Endothelial cell of umbilical vein (primary cell): ENCODE measurements around the gene BCOR.

Experiments
- POLR2A ChIP-seq: IDR thresholded peaks from 2 replicates; pipeline ENCODE4 v1.6.1; 2012; ENCODE audit warnings: low read depth, mild to moderate bottlenecking, control low read depth, low read length
- POLR2AphosphoS5 ChIP-seq: IDR thresholded peaks from 2 replicates; pipeline ENCODE4 v1.6.1; 2012; ENCODE audit warnings: low read depth, mild to moderate bottlenecking, control low read depth, low read length, moderate library complexity; ENCODE audit not compliant: insufficient read depth
- TF ChIP-seq, protein P1 (sequence below), 2 donors: IDR thresholded peaks; 1 replicate in 1 of 2; 2 replicates in 1 of 2; pipeline ENCODE4 v1.5.1; 2011; ENCODE audit warnings: low read length in 2 of 2, mild to moderate bottlenecking in 2 of 2, moderate library complexity in 2 of 2, control low read depth in 1 of 2, inconsistent platforms in 1 of 2, low read depth in 1 of 2; ENCODE audit not compliant: insufficient read depth in 1 of 2; ENCODE audit errors: extremely low read depth in 1 of 2
- TF ChIP-seq, protein P2 (sequence below): IDR thresholded peaks from 2 replicates; pipeline ENCODE4 v1.6.1; 2011; ENCODE audit not compliant: insufficient read depth, insufficient read length

DNA sequence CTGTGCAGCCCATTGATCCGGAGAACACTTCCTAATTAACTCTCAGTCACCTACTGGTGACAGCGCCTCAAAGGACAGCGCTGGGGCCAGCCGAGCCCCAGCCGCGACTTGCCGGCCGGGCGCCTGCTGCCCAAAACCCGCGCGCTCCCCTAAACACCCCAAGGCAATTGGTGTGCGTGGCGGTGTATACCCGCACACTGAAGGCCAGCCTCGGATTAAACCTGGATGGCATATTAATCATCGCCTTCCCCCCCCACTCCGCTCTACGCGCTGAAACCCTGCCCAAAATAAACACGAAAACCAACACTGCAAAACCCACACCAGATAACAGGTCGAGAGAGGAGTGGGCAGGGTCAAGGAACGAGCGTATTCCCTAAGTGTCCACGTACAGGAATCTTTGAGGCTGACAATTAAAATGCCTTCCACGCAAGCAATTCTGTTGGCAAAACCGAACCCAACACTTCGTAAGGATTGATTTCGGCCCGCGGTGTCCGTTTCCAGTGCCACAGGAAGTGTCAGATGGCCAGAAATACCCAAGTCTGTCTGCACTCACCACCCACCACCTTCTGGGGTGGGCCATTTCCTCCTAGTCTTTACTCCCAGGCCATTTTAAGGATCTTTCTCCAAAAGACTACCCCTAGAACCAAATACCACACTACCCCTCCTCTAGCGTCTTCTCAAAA lies 2.7 kb downstream of the BCOR start:
- TF ChIP-seq, protein P1, sequence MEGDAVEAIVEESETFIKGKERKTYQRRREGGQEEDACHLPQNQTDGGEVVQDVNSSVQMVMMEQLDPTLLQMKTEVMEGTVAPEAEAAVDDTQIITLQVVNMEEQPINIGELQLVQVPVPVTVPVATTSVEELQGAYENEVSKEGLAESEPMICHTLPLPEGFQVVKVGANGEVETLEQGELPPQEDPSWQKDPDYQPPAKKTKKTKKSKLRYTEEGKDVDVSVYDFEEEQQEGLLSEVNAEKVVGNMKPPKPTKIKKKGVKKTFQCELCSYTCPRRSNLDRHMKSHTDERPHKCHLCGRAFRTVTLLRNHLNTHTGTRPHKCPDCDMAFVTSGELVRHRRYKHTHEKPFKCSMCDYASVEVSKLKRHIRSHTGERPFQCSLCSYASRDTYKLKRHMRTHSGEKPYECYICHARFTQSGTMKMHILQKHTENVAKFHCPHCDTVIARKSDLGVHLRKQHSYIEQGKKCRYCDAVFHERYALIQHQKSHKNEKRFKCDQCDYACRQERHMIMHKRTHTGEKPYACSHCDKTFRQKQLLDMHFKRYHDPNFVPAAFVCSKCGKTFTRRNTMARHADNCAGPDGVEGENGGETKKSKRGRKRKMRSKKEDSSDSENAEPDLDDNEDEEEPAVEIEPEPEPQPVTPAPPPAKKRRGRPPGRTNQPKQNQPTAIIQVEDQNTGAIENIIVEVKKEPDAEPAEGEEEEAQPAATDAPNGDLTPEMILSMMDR (IDR thresholded peaks at IDR 0.05; ENCODE audit: extremely low read depth in 1 of 2, insufficient read depth in 1 of 2, low read depth in 1 of 2, low read length in 2 of 2): no peak
- TF ChIP-seq, protein P2, sequence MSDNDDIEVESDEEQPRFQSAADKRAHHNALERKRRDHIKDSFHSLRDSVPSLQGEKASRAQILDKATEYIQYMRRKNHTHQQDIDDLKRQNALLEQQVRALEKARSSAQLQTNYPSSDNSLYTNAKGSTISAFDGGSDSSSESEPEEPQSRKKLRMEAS: no peak
- TF ChIP-seq POLR2AphosphoS5 (no peak), POLR2A (no peak)
